Liver (tissue), 9 donors: ENCODE measurements around the gene PGA5. TPM values are rescaled to one million over a fixed set of nuclear protein-coding genes. Genes with fewer than 3 reads are reported as not detected.

ENCODE experiments used
- DNase-seq: peaks from one replicate; pipeline ENCODE4 v3.0.0-alpha.2; 2017; ENCODE audit warnings: low spot score
- H3K27ac ChIP-seq, 2 donors: one replicate each; pipeline ENCODE4 v1.7.0; 2013; ENCODE audit warnings: inconsistent platforms in 2 of 2, low read length in 2 of 2, control low read depth in 1 of 2, low read depth in 1 of 2, mild to moderate bottlenecking in 1 of 2
- H3K27me3 ChIP-seq, 4 donors: one replicate each; pipeline versions ENCODE4 v1.6.1 to v1.7.0; 2013; ENCODE audit warnings: low read length in 3 of 4, inconsistent platforms in 1 of 4, mild to moderate bottlenecking in 1 of 4, moderate library complexity in 1 of 4; ENCODE audit not compliant: control insufficient read depth in 4 of 4, insufficient read depth in 4 of 4
- H3K36me3 ChIP-seq, 4 donors: one replicate each; pipeline versions ENCODE4 v1.6.1 to v1.7.0; 2013; ENCODE audit warnings: low read length in 3 of 4, mild to moderate bottlenecking in 3 of 4, low read depth in 1 of 4, moderate library complexity in 1 of 4; ENCODE audit not compliant: control insufficient read depth in 4 of 4, insufficient read depth in 3 of 4
- H3K4me1 ChIP-seq, 4 donors: one replicate each; pipeline versions ENCODE4 v1.6.1 to v1.7.0; 2013; ENCODE audit warnings: low read length in 3 of 4, mild to moderate bottlenecking in 3 of 4, moderate library complexity in 1 of 4; ENCODE audit not compliant: control insufficient read depth in 4 of 4, insufficient read depth in 4 of 4
- H3K4me3 ChIP-seq, 3 donors: one replicate each; pipeline versions ENCODE4 v1.6.1 to v1.7.0; 2013; ENCODE audit warnings: low read length in 3 of 3, control low read depth in 1 of 3, low read depth in 1 of 3, mild to moderate bottlenecking in 1 of 3
- H3K9ac ChIP-seq, 2 donors: one replicate each; pipeline ENCODE4 v1.7.0; 2013; ENCODE audit warnings: low read length in 2 of 2, mild to moderate bottlenecking in 2 of 2, moderate library complexity in 2 of 2, control low read depth in 1 of 2, low read depth in 1 of 2
- H3K9me3 ChIP-seq, 4 donors: one replicate each; pipeline versions ENCODE4 v1.6.1 to v1.7.0; 2013; ENCODE audit warnings: low read length in 3 of 4; ENCODE audit not compliant: control insufficient read depth in 4 of 4
- EGR1 ChIP-seq, 2 donors: IDR thresholded peaks; 2 replicates each; pipeline ENCODE4 v1.6.1; 2016 to 2018; ENCODE audit warnings: antibody characterized with exemption in 2 of 2, low read depth in 2 of 2
- FOXA1 ChIP-seq: IDR thresholded peaks from 2 replicates; pipeline ENCODE4 v1.6.1; 2016; ENCODE audit warnings: antibody characterized with exemption
- FOXA2 ChIP-seq: IDR thresholded peaks from 2 replicates; pipeline ENCODE4 v1.6.1; 2016; ENCODE audit warnings: antibody characterized with exemption
- GABPA ChIP-seq, 2 donors: IDR thresholded peaks in 1 of 2; conservative IDR thresholded peaks in 1 of 2; 2 replicates each; pipeline ENCODE4 v1.6.1; 2016; ENCODE audit warnings: antibody characterized with exemption in 2 of 2, mild to moderate bottlenecking in 1 of 2, moderate library complexity in 1 of 2
- HNF4A ChIP-seq, 2 donors: conservative IDR thresholded peaks; 2 replicates each; pipeline ENCODE4 v1.6.1; 2016; ENCODE audit warnings: antibody characterized with exemption in 2 of 2, mild to moderate bottlenecking in 2 of 2
- HNF4G ChIP-seq: IDR thresholded peaks from 2 replicates; pipeline ENCODE4 v1.6.1; 2016; ENCODE audit warnings: antibody characterized with exemption
- JUND ChIP-seq, 2 donors: IDR thresholded peaks; 2 replicates each; pipeline ENCODE4 v1.6.1; 2016; ENCODE audit warnings: antibody characterized with exemption in 2 of 2
- NR2F2 ChIP-seq: IDR thresholded peaks from 2 replicates; pipeline ENCODE4 v1.6.1; 2016; ENCODE audit warnings: antibody characterized with exemption
- RAD21 ChIP-seq, 2 donors: IDR thresholded peaks; 2 replicates each; pipeline ENCODE4 v1.6.1; 2016; ENCODE audit warnings: antibody characterized with exemption in 2 of 2, mild to moderate bottlenecking in 2 of 2
- RXRA ChIP-seq, 2 donors: IDR thresholded peaks; 2 replicates each; pipeline ENCODE4 v1.6.1; 2017 to 2018; ENCODE audit warnings: antibody characterized with exemption in 2 of 2, mild to moderate bottlenecking in 1 of 2
- SP1 ChIP-seq: IDR thresholded peaks from 2 replicates; pipeline ENCODE4 v1.6.1; 2018; ENCODE audit warnings: antibody characterized with exemption, mild to moderate bottlenecking
- TAF1 ChIP-seq: conservative IDR thresholded peaks from 2 replicates; pipeline ENCODE4 v1.6.1; 2016; ENCODE audit warnings: antibody characterized with exemption, mild to moderate bottlenecking
- YY1 ChIP-seq: IDR thresholded peaks from 2 replicates; pipeline ENCODE4 v1.6.1; 2016; ENCODE audit warnings: antibody characterized with exemption, mild to moderate bottlenecking
- WGBS: extraction: QIAGEN DNeasy Blood & Tissue Kit; methylation state at CpG from one replicate; pipeline ENCODE4 v1.1.7; 2013; 5-methylcytosine and 5-hydroxymethylcytosine counted together
- polyA plus RNA-seq, 2 donors: library from polyadenylated mRNA; stranded (reverse) in 1 of 2; unstranded in 1 of 2; fragments of 200-250 nt in 1 of 2; fragments of >200 nt in 1 of 2; fragmentation: Nextera tagmentation in 1 of 2; extraction: Ambion mirVana in 1 of 2; gene quantifications; one replicate each; pipeline versions ENCODE4 v1.2.1 to v1.2.3, GENCODE V29; 2013 to 2015
- total RNA-seq, 2 donors: library from RNA; depleted of rRNA; stranded (reverse); fragments of >200 nt; gene quantifications; one replicate each; pipeline ENCODE4 v1.2.3, GENCODE V29; 2014
- TF ChIP-seq, protein P1 (sequence below): IDR thresholded peaks from 2 replicates; pipeline ENCODE4 v1.6.1; 2016; ENCODE audit warnings: antibody characterized with exemption
- TF ChIP-seq, protein P2 (sequence below): fragments of 150-350 bp; IDR thresholded peaks from 2 replicates; pipeline ENCODE4 v1.5.1; 2017; ENCODE audit warnings: improper control_type of control experiment, low read depth, low read length; ENCODE audit not compliant: missing input control
- TF ChIP-seq, protein P3 (sequence below): IDR thresholded peaks from 2 replicates; pipeline ENCODE4 v1.6.1; 2016; ENCODE audit warnings: antibody characterized with exemption, mild to moderate bottlenecking
- TF ChIP-seq, protein P4 (sequence below): IDR thresholded peaks from 2 replicates; pipeline ENCODE4 v1.6.1; 2016; ENCODE audit warnings: antibody characterized with exemption
- TF ChIP-seq, protein P5 (sequence below): IDR thresholded peaks from 2 replicates; pipeline ENCODE4 v1.6.1; 2016; ENCODE audit warnings: antibody characterized with exemption
- donor health status: healthy.
- donor health status: healthy.
- donor health status: healthy.
- donor health status: healthy.
- donor health status: healthy.

Gene PGA5
- total and polyA plus RNA-seq, 4 donors: 0.31 to 1.7 (median 0.40) TPM; not detected in 1

DNA sequence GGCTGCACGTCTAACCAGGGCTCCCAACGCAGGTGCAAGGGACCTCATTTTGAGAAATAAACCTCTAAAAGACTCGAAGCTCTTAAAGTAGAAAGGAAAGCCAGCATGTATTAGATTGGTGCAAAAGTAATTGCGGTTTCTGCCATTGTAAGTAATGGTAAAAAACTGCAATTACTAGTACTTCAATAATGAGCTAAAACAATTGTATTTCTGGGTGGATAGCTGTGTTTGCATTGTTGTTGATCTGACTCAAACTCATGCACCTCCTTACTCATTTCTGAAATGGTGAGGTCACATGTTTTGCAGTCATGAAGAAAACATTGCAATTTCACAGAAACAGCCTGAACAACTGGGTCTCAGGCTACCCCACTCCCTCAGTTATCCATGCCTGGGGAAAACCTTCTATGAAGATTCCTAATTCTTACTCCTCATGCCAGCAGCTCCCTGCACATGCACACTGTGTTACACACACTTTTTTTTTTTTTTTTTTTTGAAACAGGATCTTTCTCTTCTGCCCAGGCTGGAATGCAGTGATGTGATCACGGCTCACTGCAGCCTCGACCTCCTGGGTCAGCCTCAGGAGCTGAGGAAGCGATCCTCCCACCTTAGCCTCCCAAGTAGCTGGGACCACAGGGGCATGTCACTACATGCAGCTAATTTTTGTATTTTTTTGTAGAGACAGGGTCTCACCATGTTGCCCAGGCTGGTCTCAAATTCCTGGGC is 29.5 kb downstream of the PGA5 start (continued):
- TF ChIP-seq, protein P1, sequence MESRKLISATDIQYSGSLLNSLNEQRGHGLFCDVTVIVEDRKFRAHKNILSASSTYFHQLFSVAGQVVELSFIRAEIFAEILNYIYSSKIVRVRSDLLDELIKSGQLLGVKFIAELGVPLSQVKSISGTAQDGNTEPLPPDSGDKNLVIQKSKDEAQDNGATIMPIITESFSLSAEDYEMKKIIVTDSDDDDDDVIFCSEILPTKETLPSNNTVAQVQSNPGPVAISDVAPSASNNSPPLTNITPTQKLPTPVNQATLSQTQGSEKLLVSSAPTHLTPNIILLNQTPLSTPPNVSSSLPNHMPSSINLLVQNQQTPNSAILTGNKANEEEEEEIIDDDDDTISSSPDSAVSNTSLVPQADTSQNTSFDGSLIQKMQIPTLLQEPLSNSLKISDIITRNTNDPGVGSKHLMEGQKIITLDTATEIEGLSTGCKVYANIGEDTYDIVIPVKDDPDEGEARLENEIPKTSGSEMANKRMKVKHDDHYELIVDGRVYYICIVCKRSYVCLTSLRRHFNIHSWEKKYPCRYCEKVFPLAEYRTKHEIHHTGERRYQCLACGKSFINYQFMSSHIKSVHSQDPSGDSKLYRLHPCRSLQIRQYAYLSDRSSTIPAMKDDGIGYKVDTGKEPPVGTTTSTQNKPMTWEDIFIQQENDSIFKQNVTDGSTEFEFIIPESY: no peak
- no peak for TF ChIP-seq FOXA2

DNA sequence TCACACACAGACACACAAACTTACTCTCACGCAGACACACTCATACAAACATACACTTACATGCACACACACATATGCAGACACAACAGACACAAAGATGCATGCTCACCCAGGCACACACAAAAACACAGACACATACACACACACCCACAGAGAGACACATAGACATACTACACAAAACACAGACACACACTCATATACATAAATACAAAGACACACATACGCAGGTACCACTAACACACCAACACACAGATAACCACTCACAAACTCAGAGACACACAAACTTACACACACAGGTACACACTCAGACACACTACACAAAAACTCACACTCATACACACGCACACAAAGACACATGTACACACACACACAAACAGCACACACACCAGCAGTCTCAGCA is 31.8 kb downstream of the PGA5 start:
- Histone ChIP-seq H3K9ac (no peak overlapping the region), H3K9me3 (no peaks in the 10 kb centered on the region), H3K27me3 (no peaks in the 10 kb centered on the region), H3K4me1 (peaks cover 0 to 1% (median under 1%) of the 10 kb centered on the region in 4 donors), H3K4me3 (no peak overlapping the region), H3K27ac (no peak overlapping the region), H3K36me3 (no peaks in the 10 kb centered on the region)
- 94% methylated on average over 3 of the region's 3 CpGs for WGBS
- no peak for DNase-seq
- no peak for TF ChIP-seq EGR1 (IDR thresholded peaks at IDR 0.05; ENCODE audit: low read depth in 2 of 2)
- TF ChIP-seq HNF4A (conservative IDR thresholded peaks at IDR 0.05): no peak
- no peak for TF ChIP-seq FOXA2
- TF ChIP-seq, protein P2, sequence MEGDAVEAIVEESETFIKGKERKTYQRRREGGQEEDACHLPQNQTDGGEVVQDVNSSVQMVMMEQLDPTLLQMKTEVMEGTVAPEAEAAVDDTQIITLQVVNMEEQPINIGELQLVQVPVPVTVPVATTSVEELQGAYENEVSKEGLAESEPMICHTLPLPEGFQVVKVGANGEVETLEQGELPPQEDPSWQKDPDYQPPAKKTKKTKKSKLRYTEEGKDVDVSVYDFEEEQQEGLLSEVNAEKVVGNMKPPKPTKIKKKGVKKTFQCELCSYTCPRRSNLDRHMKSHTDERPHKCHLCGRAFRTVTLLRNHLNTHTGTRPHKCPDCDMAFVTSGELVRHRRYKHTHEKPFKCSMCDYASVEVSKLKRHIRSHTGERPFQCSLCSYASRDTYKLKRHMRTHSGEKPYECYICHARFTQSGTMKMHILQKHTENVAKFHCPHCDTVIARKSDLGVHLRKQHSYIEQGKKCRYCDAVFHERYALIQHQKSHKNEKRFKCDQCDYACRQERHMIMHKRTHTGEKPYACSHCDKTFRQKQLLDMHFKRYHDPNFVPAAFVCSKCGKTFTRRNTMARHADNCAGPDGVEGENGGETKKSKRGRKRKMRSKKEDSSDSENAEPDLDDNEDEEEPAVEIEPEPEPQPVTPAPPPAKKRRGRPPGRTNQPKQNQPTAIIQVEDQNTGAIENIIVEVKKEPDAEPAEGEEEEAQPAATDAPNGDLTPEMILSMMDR: no peak
- TF ChIP-seq RAD21 (IDR thresholded peaks at IDR 0.05): no peak
- no peak for TF ChIP-seq TAF1
- no peak for TF ChIP-seq SP1
- no peak for TF ChIP-seq FOXA1
- no peak for TF ChIP-seq NR2F2
- TF ChIP-seq, protein P3, sequence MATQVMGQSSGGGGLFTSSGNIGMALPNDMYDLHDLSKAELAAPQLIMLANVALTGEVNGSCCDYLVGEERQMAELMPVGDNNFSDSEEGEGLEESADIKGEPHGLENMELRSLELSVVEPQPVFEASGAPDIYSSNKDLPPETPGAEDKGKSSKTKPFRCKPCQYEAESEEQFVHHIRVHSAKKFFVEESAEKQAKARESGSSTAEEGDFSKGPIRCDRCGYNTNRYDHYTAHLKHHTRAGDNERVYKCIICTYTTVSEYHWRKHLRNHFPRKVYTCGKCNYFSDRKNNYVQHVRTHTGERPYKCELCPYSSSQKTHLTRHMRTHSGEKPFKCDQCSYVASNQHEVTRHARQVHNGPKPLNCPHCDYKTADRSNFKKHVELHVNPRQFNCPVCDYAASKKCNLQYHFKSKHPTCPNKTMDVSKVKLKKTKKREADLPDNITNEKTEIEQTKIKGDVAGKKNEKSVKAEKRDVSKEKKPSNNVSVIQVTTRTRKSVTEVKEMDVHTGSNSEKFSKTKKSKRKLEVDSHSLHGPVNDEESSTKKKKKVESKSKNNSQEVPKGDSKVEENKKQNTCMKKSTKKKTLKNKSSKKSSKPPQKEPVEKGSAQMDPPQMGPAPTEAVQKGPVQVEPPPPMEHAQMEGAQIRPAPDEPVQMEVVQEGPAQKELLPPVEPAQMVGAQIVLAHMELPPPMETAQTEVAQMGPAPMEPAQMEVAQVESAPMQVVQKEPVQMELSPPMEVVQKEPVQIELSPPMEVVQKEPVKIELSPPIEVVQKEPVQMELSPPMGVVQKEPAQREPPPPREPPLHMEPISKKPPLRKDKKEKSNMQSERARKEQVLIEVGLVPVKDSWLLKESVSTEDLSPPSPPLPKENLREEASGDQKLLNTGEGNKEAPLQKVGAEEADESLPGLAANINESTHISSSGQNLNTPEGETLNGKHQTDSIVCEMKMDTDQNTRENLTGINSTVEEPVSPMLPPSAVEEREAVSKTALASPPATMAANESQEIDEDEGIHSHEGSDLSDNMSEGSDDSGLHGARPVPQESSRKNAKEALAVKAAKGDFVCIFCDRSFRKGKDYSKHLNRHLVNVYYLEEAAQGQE: no peak
- no peak for TF ChIP-seq JUND (IDR thresholded peaks at IDR 0.05)
- TF ChIP-seq, protein P4, sequence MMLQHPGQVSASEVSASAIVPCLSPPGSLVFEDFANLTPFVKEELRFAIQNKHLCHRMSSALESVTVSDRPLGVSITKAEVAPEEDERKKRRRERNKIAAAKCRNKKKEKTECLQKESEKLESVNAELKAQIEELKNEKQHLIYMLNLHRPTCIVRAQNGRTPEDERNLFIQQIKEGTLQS: no peak
- TF ChIP-seq YY1: no peak
- no peak for TF ChIP-seq GABPA (IDR thresholded peaks at IDR 0.05 in 1 of 2, conservative IDR thresholded peaks at IDR 0.05 in 1 of 2)
- TF ChIP-seq, protein P5, sequence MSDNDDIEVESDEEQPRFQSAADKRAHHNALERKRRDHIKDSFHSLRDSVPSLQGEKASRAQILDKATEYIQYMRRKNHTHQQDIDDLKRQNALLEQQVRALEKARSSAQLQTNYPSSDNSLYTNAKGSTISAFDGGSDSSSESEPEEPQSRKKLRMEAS: no peak
- no peak for TF ChIP-seq RXRA (IDR thresholded peaks at IDR 0.05)
- no peak for TF ChIP-seq HNF4G
- TF ChIP-seq, protein P1: no peak
